Activated B cell treated with CpG ODN at 0.5 μM for 24 hours (primary cell): ENCODE data around the gene ALG8. TPM values are rescaled to one million over a fixed set of nuclear protein-coding genes. Genes with fewer than 3 reads are reported as not detected.

Source experiments
- ATAC-seq: fragments of 200-7000 bp; cut with Tn5 transposase; one replicate; pipeline ENCODE4 v1.10.0; 2021; ENCODE audit warnings: low read depth, mild to moderate bottlenecking, moderate library complexity
- CTCF ChIA-PET: fragments of 350-600 bp; sonication (Branson Sonifier 250); formaldehyde crosslinking; loops from one replicate; lab custom pipeline; 2021; ENCODE audit warnings: antibody characterized with exemption; lab: Charles Lee
- POLR2A ChIA-PET: fragments of 350-600 bp; sonication (Branson Sonifier 250); formaldehyde crosslinking; loops from one replicate; lab custom pipeline; 2021; ENCODE audit warnings: antibody characterized with exemption; lab: Charles Lee
- DNase-seq: peaks from one replicate; pipeline ENCODE4 v3.0.0; 2022
- H3K27ac Mint-ChIP-seq: one replicate; pipeline ENCODE4 v1.8.0; 2020; ENCODE audit warnings: mixed read lengths
- H3K27me3 Mint-ChIP-seq: one replicate; pipeline ENCODE4 v1.8.0; 2021; ENCODE audit warnings: mixed read lengths
- H3K36me3 Mint-ChIP-seq: one replicate; pipeline ENCODE4 v1.8.0; 2021; ENCODE audit warnings: low read depth, mixed read lengths
- H3K4me1 Mint-ChIP-seq: one replicate; pipeline ENCODE4 v1.8.0; 2021; ENCODE audit warnings: mixed read lengths
- H3K4me3 Mint-ChIP-seq: one replicate; pipeline ENCODE4 v1.8.0; 2020; ENCODE audit warnings: mild to moderate bottlenecking, mixed read lengths
- H3K9me3 Mint-ChIP-seq: one replicate; pipeline ENCODE4 v1.8.0; 2020; ENCODE audit warnings: mixed read lengths
- intact Hi-C: fragments of 100-400 bp; cut with micrococcal nuclease; formaldehyde crosslinking; loops from one replicate; pipeline ENCODE4 v1.15.1; 2024
- total RNA-seq: library from RNA; stranded (reverse); gene quantifications from 2 replicates; pipeline ENCODE4 v1.2.3, GENCODE V29; 2022
- TF ChIP-seq, protein P1 (sequence below): fragments of 200-600 bp; IDR thresholded peaks from one replicate; pipeline ENCODE4 v1.8.0; 2022; ENCODE audit warnings: antibody characterized with exemption, mild to moderate bottlenecking

Gene ALG8
- total RNA-seq, 1 donor from 2014 or later: 46.0 TPM

DNA sequence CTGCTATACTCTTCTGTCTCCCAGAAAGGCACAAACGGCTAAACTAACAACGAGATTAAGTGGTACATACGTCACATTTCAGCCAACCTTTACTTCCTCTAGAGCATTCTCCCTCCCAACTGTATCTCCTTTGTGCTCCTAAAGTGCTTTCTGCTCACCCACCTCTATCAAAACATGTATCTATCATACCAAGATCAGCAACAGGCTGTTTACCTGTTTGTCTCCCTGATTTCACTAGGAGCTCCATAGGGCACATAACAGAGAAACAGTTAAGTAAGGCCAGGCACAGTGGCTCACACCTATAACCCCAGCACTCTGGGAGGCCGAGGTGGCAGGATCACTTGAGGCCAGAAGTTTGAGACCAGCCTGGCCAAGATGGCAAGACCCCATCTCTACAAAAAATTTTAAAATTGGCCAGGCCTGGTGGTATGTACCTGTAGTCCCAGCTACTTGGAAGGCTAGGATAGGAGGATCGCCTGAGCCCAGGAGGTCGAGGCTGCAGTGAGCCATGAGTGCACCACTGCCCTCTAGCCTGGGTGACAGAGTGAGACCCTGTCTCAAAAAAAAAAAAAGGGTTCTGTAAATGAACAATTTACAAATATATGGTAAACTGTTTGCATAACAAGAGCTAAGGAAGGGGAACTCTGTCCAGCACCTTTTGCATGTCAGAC lies 62.6 kb downstream of the ALG8 start:
- H3K4me1 Mint-ChIP-seq: peaks cover 57% of the 10 kb centered on the region
- DNase-seq: no peak
- no peak overlapping the region for H3K27ac Mint-ChIP-seq
- H3K27me3 Mint-ChIP-seq: no peaks in the 10 kb centered on the region
- intact Hi-C loops: loop anchor here (10.0 kb wide), 1 partner anchor 498 kb away; the partner anchor contains the start of gene NARS2
- POLR2A ChIA-PET: no interaction called here
- H3K36me3 Mint-ChIP-seq: peaks cover 19% of the 10 kb centered on the region
- TF ChIP-seq, protein P1, sequence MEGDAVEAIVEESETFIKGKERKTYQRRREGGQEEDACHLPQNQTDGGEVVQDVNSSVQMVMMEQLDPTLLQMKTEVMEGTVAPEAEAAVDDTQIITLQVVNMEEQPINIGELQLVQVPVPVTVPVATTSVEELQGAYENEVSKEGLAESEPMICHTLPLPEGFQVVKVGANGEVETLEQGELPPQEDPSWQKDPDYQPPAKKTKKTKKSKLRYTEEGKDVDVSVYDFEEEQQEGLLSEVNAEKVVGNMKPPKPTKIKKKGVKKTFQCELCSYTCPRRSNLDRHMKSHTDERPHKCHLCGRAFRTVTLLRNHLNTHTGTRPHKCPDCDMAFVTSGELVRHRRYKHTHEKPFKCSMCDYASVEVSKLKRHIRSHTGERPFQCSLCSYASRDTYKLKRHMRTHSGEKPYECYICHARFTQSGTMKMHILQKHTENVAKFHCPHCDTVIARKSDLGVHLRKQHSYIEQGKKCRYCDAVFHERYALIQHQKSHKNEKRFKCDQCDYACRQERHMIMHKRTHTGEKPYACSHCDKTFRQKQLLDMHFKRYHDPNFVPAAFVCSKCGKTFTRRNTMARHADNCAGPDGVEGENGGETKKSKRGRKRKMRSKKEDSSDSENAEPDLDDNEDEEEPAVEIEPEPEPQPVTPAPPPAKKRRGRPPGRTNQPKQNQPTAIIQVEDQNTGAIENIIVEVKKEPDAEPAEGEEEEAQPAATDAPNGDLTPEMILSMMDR: no peak
- no peak for ATAC-seq
- H3K9me3 Mint-ChIP-seq: no peaks in the 10 kb centered on the region
- CTCF ChIA-PET: interaction anchor here (0.6 to 2.3 kb wide), 3 partner anchors 20 to 108 kb away, joined by 3 to 6 read pairs (median 3); no protein-coding TSS in a partner anchor
- no peak overlapping the region for H3K4me3 Mint-ChIP-seq

DNA sequence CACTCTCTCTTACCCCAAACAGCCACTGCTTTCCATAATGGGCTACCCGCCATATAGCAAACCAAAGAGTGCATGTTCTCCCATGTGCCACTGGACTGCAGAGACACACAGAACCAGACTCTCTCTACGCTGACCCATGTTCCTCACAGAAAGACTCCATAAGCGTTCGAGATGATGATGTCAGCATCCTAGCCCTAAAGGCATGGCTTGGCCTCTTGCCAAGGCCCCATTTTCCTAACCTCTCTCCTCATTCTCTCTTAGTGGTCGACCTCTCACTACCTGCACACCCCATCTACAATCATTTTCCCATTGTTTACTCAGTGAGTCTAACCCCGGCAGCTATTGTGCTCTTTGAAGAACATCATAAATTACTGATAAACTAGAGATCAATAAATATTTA lies 64.7 kb downstream of the ALG8 start:
- TF ChIP-seq, protein P1: no peak
- CTCF ChIA-PET: no interaction called here
- peaks cover 36% of the 10 kb centered on the region for H3K36me3 Mint-ChIP-seq
- no peak overlapping the region for H3K27ac Mint-ChIP-seq
- no peak for ATAC-seq
- DNase-seq: no peak
- no peaks in the 10 kb centered on the region for H3K27me3 Mint-ChIP-seq
- no peak overlapping the region for H3K4me3 Mint-ChIP-seq
- peaks cover 45% of the 10 kb centered on the region for H3K4me1 Mint-ChIP-seq
- intact Hi-C loops: loop anchor here (10.0 kb wide), 1 partner anchor 500 kb away; the partner anchor contains the start of gene NARS2
- no peaks in the 10 kb centered on the region for H3K9me3 Mint-ChIP-seq
- POLR2A ChIA-PET: no interaction called here

DNA sequence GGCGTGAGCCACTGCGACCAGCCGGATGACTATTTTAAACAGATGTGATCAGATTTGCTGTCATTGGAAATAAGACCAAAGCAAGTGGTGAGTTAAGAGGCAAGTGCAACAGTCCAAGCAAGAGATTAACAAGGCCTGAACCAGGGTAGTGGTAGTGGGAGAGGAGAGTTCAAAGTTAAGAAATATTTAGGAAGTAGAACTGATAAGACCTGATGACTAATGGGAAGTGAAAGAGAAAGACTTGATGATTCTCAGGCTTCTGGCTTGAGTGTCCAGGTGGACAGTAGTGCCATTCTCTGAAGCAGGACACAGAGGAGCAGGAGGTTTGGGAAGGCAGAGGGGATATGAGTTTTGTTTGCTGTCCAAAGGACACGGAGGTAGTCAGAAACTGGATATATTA lies 67.0 kb downstream of the ALG8 start:
- no peaks in the 10 kb centered on the region for H3K27me3 Mint-ChIP-seq
- H3K9me3 Mint-ChIP-seq: no peaks in the 10 kb centered on the region
- TF ChIP-seq, protein P1: no peak
- no peak overlapping the region for H3K27ac Mint-ChIP-seq
- intact Hi-C loops: loop anchor here (10.0 kb wide), 1 partner anchor 502 kb away; the partner anchor contains the start of gene NARS2
- H3K4me3 Mint-ChIP-seq: no peak overlapping the region
- ChIA-PET POLR2A (no interaction called here), CTCF (no interaction called here)
- peaks cover 27% of the 10 kb centered on the region for H3K4me1 Mint-ChIP-seq
- ATAC-seq: no peak
- peaks cover 54% of the 10 kb centered on the region for H3K36me3 Mint-ChIP-seq
- no peak for DNase-seq

DNA sequence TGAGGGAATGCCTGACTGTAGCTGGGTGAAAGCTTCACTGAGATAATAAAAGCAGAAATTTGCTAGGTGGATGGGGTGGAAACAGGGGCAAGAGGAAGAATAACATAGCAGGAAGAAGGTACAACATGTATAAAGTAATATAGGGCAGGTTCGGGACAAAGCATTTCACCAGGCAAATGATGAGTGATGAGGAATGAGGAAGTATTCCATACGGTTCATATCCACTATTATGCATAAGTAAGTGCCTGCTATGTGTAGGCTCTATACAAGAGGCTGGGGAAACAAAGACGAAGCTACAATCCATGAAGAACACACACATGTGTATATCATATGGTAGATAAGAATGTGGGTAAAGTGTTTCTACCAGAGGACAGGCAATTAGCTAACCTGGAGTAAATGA lies 67.7 kb downstream of the ALG8 start:
- ATAC-seq (no peak), DNase-seq (no peak)
- no peaks in the 10 kb centered on the region for H3K9me3 Mint-ChIP-seq
- POLR2A ChIA-PET: no interaction called here
- intact Hi-C loops: loop anchor here (10.0 kb wide), 1 partner anchor 503 kb away; the partner anchor contains the start of gene NARS2
- H3K4me1 Mint-ChIP-seq: peaks cover 23% of the 10 kb centered on the region
- H3K36me3 Mint-ChIP-seq: peaks cover 55% of the 10 kb centered on the region
- no peaks in the 10 kb centered on the region for H3K27me3 Mint-ChIP-seq
- TF ChIP-seq, protein P1: no peak
- CTCF ChIA-PET: no interaction called here
- H3K27ac Mint-ChIP-seq: no peak overlapping the region
- H3K4me3 Mint-ChIP-seq: no peak overlapping the region

DNA sequence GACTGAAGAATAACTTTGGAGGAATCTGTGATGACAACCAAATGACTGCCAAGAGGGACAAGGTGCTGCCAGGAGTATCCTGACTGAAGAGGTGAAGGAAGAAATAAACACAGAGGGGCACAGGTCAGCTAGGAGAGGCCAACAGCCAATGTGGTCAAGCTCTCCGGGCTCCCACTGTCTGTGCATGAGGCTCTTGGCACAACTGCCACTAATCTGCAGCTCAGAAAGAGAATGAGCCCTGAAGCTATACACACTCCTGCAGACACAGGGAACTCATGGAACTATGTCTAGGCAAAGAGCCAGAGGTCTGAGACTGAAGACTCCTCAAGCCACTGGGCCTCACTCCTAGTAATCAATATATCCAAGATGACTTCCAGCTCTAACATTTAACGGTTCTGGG lies 68.8 kb downstream of the ALG8 start:
- ChIA-PET POLR2A (interaction anchor here (0.8 kb wide), 1 partner anchor 9 kb away, joined by 3 read pairs; the partner anchor contains the start of gene NDUFC2), CTCF (no interaction called here)
- no peak for DNase-seq
- H3K9me3 Mint-ChIP-seq: no peaks in the 10 kb centered on the region
- no peak overlapping the region for H3K27ac Mint-ChIP-seq
- no peak for ATAC-seq
- peaks cover 52% of the 10 kb centered on the region for H3K36me3 Mint-ChIP-seq
- peaks cover 13% of the 10 kb centered on the region for H3K4me1 Mint-ChIP-seq
- no peak overlapping the region for H3K4me3 Mint-ChIP-seq
- H3K27me3 Mint-ChIP-seq: no peaks in the 10 kb centered on the region
- intact Hi-C loops: loop anchor here (10.0 kb wide), 1 partner anchor 504 kb away; the partner anchor contains the start of gene NARS2
- TF ChIP-seq, protein P1: no peak
